Activated CD4-positive, alpha-beta T cell treated with anti-CD3 and anti-CD28 coated beads, Interleukin-2, amount 50 U/mL, for 4 hours (primary cell): Measurements from ENCODE around the gene SLC35B3.
"Not testable (repeated sequence)": the region's sequence is repeated elsewhere in the genome, so short reads cannot be mapped to it uniquely, and the experiment has no call there.

Experiments
- DNase-seq, 2 experiments: peaks; one replicate each; pipeline ENCODE4 v3.0.0-alpha.2; 2020

SLC35B3 gene

GRCh38 chr6:8435093-8435844 lies at the start of gene SLC35B3:
Gene SLC35B3, minus strand, starts transcription at chr6:8435545.
- peak; percentile 97 to 98 for DNase-seq

- no peak for DNase-seq
These were observed 48.3 kb upstream of the SLC35B3 start for GRCh38 chr6:8483650-8484049.

GRCh38 chr6:8481727-8482126 lies 46.4 kb upstream of the SLC35B3 start:
- no peak for DNase-seq

GRCh38 chr6:8478418-8478817 lies 43.1 kb upstream of the SLC35B3 start:
- DNase-seq = no peak

- DNase-seq = no peak
These were observed 41.3 kb upstream of the SLC35B3 start for GRCh38 chr6:8476656-8477055.

- no peak for DNase-seq
These were observed 33.4 kb upstream of the SLC35B3 start for GRCh38 chr6:8468552-8469356.

GRCh38 chr6:8462694-8463093 lies 27.3 kb upstream of the SLC35B3 start:
- DNase-seq = no peak

- no peak for DNase-seq
These were observed 26.8 kb upstream of the SLC35B3 start for GRCh38 chr6:8462169-8462568.

GRCh38 chr6:8446391-8446790 lies 11.0 kb upstream of the SLC35B3 start:
- no peak for DNase-seq

GRCh38 chr6:8445930-8446329 lies 10.6 kb upstream of the SLC35B3 start:
- not testable (repeated sequence) for DNase-seq

GRCh38 chr6:8442150-8442549 lies 6.8 kb upstream of the SLC35B3 start:
- DNase-seq = no peak

- no peak for DNase-seq
These were observed 6.1 kb upstream of the SLC35B3 start for GRCh38 chr6:8441452-8441851.

- DNase-seq = no peak
These were observed 4.4 kb upstream of the SLC35B3 start for GRCh38 chr6:8439601-8440268.

- DNase-seq = no peak
These were observed 2.5 kb upstream of the SLC35B3 start for GRCh38 chr6:8437813-8438212.

GRCh38 chr6:8436966-8437365 lies 1.6 kb upstream of the SLC35B3 start:
- no peak for DNase-seq

GRCh38 chr6:8435845-8436168 lies 462 bp upstream of the SLC35B3 start:
- no peak for DNase-seq

GRCh38 chr6:8434727-8435092 lies 635 bp downstream of the SLC35B3 start:
- DNase-seq = no peak

GRCh38 chr6:8432614-8433013 lies 2.7 kb downstream of the SLC35B3 start:
- DNase-seq = no peak

- DNase-seq = no peak
These were observed 5.5 kb downstream of the SLC35B3 start for GRCh38 chr6:8429821-8430220.

GRCh38 chr6:8426544-8426943 lies 8.8 kb downstream of the SLC35B3 start:
- not testable (repeated sequence) for DNase-seq

GRCh38 chr6:8420031-8420588 lies 15.2 kb downstream of the SLC35B3 start:
- DNase-seq = no peak

GRCh38 chr6:8415913-8416312 lies 19.4 kb downstream of the SLC35B3 start:
- no peak for DNase-seq

- no peak for DNase-seq
These were observed 20.1 kb downstream of the SLC35B3 start for GRCh38 chr6:8415280-8415679.

GRCh38 chr6:8414844-8415243 lies 20.5 kb downstream of the SLC35B3 start:
- no peak for DNase-seq
